Skeletal muscle cell (primary cell): Measurements from ENCODE around the gene ST8SIA1.
A peak's percentile ranks its signal among the peaks of the same experiment; 100 is the strongest.
"Not testable (repeated sequence)": the region's sequence is repeated elsewhere in the genome, so short reads cannot be mapped to it uniquely, and the experiment has no call there.

Experiments
- DNase-seq: peaks from one replicate; pipeline ENCODE4 v3.0.0-alpha.2; 2010; ENCODE audit warnings: low read depth
- H3K4me3 ChIP-seq: 2 replicates; pipeline ENCODE4 v1.5.1; 2011; ENCODE audit warnings: low read depth, mild to moderate bottlenecking, control low read depth, low read length, moderate library complexity

The ST8SIA1 gene

GRCh38 chr12:22334410-22335100, at the start of gene ST8SIA1:
ST8SIA1 (minus strand) TSS chr12:22334707; CDS start chr12:22334232, 475 bp downstream.
- DNase-seq, result no peak
- peak within 1 kb of the TSS; percentile 63 for H3K4me3 ChIP-seq

- no peak overlapping the region for H3K4me3 ChIP-seq
- no peak for DNase-seq
Measured at GRCh38 chr12:22380031-22380430, 45.5 kb upstream of the ST8SIA1 start.

GRCh38 chr12:22377731-22378496, 43.4 kb upstream of the ST8SIA1 start:
- H3K4me3 ChIP-seq, result no peak overlapping the region
- no peak for DNase-seq

- not testable (repeated sequence) for DNase-seq, H3K4me3 ChIP-seq
Measured at GRCh38 chr12:22376596-22377150, 42.2 kb upstream of the ST8SIA1 start.

- no peak overlapping the region for H3K4me3 ChIP-seq
- no peak for DNase-seq
Measured at GRCh38 chr12:22374508-22374907, 40.0 kb upstream of the ST8SIA1 start.

- H3K4me3 ChIP-seq, result no peak overlapping the region
- DNase-seq, result no peak
Measured at GRCh38 chr12:22372277-22372837, 37.9 kb upstream of the ST8SIA1 start.

GRCh38 chr12:22366181-22366580, 31.7 kb upstream of the ST8SIA1 start:
- H3K4me3 ChIP-seq, result no peak overlapping the region
- DNase-seq, result no peak

GRCh38 chr12:22361785-22362184, 27.3 kb upstream of the ST8SIA1 start:
- no peak overlapping the region for H3K4me3 ChIP-seq
- DNase-seq, result no peak

- no peak for DNase-seq
- no peak overlapping the region for H3K4me3 ChIP-seq
Measured at GRCh38 chr12:22360774-22361173, 26.3 kb upstream of the ST8SIA1 start.

GRCh38 chr12:22357531-22357930, 23.0 kb upstream of the ST8SIA1 start:
- no peak overlapping the region for H3K4me3 ChIP-seq
- no peak for DNase-seq

GRCh38 chr12:22356231-22356630, 21.7 kb upstream of the ST8SIA1 start:
- no peak for DNase-seq
- no peak overlapping the region for H3K4me3 ChIP-seq

- no peak overlapping the region for H3K4me3 ChIP-seq
- no peak for DNase-seq
Measured at GRCh38 chr12:22355011-22355580, 20.6 kb upstream of the ST8SIA1 start.

- no peak for DNase-seq
- no peak overlapping the region for H3K4me3 ChIP-seq
Measured at GRCh38 chr12:22353615-22354325, 19.3 kb upstream of the ST8SIA1 start.

GRCh38 chr12:22350886-22351285, 16.4 kb upstream of the ST8SIA1 start:
- no peak for DNase-seq
- H3K4me3 ChIP-seq, result no peak overlapping the region

- H3K4me3 ChIP-seq, result no peak overlapping the region
- no peak for DNase-seq
Measured at GRCh38 chr12:22348208-22348607, 13.7 kb upstream of the ST8SIA1 start.

GRCh38 chr12:22340143-22340542, 5.6 kb upstream of the ST8SIA1 start:
- H3K4me3 ChIP-seq, result no peak overlapping the region
- DNase-seq, result no peak

GRCh38 chr12:22339691-22340090, 5.2 kb upstream of the ST8SIA1 start:
- no peak overlapping the region for H3K4me3 ChIP-seq
- no peak for DNase-seq

- DNase-seq, result no peak
- peak overlapping the region; percentile 63 for H3K4me3 ChIP-seq
Measured at GRCh38 chr12:22335794-22336166, 1.3 kb upstream of the ST8SIA1 start.

- DNase-seq, result no peak
- H3K4me3 ChIP-seq, result peak overlapping the region; percentile 63
Measured at GRCh38 chr12:22333713-22334409, 646 bp downstream of the ST8SIA1 start.
